Measurements from ENCODE around the gene KIF18A.
"Not testable (repeated sequence)": the region's sequence is repeated elsewhere in the genome, so short reads cannot be mapped to it uniquely, and the experiment has no call there.

Gene KIF18A

DNA sequence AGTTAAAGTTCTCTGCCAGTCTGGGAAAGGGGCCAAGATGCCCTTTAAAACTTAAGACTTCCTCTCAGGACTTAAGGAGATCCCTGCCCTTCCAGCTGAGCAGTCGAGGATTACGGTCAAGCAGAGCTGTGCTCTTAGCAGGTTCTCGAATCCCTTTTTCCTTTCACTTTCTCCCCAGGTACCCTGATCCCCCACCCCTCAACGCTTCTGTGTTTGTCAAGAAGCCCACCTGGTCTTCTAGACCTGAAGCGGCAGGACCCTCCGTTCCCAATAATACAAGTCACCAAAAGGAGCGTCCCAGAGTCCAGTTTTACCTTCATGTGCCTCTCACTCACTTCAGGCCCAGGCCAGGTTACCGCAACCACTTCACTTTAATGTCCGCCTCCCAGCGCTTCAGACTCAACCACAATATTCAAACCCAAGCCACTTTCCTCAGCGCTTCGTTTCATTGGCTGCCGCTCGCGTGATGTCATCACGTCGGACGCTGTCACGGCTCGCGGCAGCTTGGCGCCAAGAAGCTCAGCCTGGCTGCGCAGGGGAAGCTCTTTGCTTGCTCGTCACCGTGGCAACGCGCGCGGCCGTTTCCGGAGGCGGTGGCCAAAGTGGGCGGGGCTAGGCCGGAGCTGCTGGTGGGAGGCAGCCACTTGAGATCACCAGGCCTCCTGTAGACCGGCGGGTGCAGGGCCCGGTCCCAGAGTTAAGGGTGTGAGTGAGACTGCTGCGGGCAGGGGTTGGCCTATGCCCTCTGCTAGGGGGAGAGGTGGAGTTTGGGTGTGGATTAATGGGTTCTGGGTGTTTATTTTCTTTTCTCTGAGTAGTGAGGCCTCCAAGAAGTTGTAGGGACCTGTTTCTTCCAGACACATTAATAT lies at the start of gene KIF18A, which contains the start of gene METTL15:
TSS of gene KIF18A (minus strand) at position 407 of the 869 bp plus-strand sequence. CDS start 10,209 bp downstream, outside the sequence.
TSS of gene METTL15 (plus strand) at position 639 of the 869 bp plus-strand sequence. CDS start 4,947 bp downstream, outside the sequence.
- DNase-seq: peak; percentile 98

DNA sequence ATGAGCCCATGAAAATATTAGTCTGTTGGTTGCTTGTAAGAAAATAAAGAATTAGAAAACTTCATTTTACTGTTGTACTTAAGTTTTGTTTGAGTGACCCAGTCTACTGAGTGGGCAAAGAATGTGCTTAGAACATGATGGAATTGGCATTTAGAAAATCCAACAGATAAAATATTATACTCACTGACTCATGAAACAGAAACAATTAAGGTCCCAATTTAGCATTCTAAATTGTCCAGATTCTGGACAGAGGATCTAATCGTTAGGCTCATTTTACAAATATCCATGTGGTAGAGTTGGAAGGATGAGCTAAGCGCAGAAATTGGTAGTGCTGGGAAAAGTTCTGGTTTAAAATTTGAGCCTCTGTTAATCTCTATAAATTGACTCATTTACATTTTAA lies 45.6 kb upstream of the KIF18A start:
- no peak for DNase-seq

DNA sequence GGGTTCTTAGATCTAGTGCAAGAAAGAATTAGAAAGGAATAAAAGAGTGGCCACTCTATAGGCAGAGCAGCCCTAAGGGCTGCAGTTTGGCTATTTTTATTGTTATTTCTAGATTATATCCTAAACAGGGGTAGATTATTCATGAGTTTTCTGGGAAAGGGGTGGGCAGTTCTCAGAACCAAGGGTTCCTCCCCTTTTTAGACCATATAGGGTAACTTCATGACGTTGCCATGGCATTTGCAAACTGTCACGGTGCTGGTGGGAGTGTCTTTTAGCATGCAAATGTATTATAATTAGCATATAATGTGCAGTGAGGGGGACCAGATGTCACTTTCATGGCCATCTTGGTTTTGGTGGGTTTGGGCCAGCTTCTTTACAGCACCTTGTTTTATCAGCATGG lies 44.8 kb upstream of the KIF18A start:
- no peak for DNase-seq

DNA sequence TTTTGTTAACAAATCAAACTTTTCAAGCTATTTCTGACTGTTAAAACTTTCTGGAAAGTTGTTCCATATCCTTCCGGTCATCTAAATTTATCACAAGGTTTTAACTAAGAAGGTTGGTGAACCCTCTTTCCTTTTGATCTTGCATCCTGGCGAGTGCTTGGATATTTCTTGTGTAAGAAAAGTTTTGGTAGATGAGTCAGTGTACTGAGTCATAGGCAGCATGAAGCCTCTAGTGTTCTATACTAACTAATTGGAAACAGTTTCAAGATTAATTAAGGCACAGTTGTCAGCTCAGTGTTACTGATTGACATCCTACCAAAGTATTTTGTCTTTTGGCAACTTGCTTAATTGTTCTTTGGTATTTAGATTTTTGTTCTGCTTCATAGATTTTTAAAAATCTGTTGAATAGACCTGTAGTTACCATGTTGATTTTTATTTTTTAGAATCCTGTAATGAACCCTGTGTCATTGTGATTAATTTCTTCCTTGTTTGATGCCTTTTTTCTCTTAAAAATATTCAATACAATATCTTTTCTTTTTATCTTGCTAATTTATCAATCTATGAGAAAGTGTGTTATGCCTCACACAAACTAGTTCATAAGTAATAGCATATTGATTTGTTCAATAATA lies 38.3 kb upstream of the KIF18A start:
- no peak for DNase-seq

DNA sequence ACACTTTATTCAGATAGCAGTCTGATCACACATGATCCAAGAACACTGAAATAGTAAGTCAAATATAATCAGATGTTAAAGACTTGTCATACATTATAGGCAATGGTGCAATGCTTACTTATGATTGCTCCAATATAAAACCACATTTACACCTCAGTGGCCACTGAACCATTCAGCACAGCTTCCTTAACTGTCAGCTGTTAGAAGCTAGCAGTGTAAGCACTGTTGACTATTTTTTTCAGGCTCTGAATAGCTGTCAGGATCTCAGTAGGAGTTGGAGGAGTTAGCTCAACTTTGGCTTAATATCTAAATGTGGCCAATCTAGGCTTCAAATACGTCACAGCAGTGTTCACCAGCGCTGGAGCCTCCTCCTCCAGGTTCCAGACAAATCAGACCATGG lies 36.9 kb upstream of the KIF18A start:
- DNase-seq: no peak

DNA sequence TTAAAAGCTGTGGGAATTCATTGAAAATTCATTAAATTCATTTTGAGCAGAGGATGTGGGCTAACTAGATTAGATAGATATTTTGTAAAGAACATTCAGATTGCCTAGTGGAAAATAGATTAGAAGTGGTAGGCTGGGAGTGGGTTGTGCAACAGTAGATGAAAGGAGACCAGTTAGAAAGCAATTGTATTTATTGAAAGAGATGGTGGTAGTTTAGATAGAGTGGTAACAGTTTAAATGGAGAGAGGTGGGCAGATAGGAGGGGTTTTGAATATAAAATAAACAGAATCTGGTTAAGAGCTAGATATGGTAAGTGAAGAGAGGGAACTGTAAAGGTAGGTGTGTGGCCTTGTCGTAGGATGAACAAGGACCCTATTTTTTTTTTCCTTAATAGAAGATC lies 34.8 kb upstream of the KIF18A start:
- no peak for DNase-seq

DNA sequence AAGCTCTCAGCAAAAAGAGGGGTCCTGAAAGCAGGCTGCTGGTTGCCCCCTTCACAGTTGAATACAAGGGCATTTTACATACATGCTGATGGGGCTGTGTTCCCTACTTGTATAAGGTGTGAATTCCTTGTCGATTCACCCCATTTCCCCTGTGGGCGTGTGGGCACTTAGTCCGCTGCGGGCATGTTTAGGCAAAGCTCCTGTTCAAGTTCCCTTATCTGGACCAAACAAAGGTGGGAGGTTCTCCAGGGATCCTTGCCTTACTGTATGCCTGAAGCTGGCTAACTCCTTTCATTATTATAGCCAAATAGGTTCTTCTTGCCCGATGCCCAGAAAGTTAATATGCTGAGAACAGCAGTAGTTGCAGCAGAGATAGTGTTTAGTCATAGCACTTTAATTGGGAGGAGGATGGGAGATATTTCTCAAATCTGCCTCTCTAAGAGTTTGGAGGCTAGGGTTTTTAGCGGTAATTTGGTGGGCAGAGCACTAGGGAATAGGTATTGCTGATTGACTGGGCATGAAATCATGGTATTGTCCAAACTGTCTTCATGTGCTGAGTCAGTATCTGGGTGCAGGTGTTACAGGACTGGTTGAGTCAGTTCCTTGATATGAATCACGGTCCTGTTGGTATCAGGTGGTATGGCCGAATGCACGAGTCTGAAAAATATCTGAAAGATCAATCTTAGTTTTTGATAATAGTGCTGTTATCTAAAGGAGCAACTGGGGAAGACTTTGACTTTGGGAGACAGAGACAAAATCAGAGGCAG lies 32.9 kb upstream of the KIF18A start:
- no peak for DNase-seq

DNA sequence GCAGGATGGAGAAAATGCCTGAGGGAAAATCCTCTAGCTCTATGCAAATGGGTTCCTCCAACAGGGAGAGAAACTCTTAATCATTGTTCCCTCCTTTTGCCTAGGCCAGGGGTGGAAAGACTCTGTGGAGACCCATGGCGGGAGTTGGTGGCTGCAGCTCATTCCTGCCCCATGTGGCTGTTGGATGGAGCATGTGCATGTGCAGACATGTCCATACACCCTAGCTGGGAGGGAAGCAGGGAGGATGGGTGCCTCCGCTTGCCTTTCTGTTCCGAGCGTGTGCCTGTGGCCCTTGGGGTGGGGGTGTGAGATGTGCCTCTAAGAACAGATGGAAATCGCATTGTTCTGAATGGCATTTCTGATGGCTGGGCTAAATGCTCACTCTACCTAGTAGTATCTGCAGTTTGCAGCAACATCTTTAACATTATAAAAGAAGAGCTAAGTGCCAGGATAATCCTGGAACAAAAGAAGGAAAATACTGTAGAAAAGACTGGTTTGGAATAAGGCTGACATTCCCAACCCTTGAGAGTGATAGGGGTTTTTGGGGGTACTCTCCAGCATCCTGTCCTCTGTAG lies 32.0 kb upstream of the KIF18A start:
- DNase-seq: no peak

DNA sequence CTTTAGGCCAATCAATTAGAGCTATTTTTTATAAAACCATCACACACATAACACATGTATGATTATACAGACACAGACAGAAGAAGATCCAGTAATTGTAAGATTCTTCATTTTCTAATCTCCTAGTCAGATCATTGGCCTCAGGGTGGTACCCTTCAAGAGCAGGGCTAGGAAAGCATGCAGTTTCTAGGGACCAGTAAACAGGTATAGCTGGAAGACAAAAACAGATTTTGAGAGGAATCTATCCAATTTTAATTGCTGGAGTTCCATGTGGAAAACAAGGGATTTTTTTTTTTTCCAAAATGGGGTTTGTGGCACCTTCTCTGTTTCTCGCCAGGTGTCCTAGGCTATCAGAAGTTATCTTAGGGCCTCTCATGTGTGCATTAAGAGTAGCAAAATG lies 29.9 kb upstream of the KIF18A start:
- DNase-seq: no peak

DNA sequence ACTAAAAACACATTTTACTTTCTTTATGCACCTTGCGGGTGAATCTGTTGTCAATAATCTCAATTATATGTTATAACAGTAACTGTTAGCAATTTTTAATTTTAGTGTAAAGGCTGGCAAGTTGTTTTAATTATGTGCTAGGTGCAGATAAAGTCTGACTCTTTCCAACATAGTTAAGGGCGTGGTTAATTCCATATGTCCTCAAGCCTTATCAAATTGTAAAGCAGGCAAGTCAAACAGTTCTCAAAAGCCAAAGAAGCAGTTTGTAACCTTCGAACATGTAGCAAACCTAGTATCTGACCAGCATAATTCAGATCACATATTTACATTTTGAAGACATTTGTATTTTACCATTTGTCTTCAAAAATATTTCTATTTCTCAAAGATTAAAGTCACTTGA lies 29.4 kb upstream of the KIF18A start:
- DNase-seq: no peak

DNA sequence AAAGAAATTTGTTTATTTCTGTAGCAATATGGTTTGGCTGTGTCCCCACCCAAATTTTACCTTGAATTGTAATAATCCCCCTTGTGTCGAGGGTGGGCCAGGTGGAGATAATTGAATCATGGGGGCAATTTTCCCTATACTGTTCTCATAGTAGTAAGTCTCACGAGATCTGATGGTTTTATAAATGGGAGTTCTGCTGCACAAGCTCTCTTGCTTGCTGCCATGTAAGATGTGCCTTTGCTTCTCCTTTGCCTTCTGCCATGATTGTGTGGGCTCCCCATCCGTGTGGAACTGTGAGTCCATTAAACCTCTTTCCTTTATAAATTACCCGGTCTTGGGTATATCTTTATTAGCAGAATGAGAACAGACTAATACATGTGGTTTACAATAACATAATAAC lies 28.2 kb upstream of the KIF18A start:
- DNase-seq: not testable (repeated sequence)

DNA sequence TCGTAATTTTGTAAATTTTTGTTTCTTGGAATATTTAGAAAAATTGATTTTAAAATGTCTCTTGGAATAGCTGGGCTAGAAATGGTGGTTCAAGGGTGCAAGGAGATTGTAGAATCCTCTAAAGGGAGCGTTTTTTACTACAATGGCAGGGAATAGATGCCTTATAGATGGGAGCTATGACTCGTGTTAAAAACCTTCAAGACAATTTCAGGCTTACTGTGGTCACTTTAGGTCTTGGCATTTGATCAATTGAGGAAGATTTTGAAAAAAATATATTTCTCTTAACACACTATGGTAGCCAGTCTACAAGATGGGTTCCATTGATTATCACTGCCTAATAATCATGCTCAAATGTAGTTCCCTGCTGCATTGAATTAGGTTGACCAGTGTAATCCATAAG lies 25.2 kb upstream of the KIF18A start:
- no peak for DNase-seq

DNA sequence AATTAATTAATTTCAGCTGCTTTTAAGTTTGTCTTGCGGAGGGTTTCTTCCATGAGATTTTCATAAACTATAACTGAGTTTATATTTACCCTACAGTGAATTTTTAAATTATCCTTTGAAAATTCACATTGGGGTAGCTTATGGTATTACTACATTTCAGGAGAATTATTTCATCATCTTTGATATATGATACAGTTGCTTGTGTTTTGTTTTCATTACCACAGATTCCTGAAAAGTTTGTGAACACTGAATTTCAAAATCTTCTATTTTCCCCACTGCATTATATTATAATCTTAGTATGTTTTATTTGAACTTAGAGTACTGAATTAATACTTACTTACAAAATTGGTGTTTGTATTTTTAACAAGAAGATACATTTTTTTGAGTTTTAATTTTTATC lies 24.6 kb upstream of the KIF18A start:
- DNase-seq: no peak

DNA sequence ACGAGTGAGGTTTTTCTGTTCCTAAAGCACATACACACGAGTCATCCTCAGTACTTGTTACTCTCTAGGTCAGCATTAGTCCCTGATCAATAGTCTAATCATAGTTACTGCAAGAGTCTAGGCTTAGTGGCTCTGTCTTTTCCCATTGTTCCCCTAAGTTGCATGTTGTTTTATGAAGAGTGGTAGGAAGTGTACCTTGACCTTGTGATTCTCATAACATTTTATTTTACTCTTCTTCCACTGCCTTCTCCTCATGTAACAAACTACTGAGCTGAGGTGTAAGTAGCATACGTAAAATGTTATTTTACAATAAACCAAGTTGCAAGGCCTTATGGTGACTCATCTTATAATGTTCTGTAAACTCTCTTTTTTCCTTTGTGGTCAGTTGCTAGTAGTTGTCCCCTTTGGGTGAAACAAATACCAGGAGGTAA lies 15.2 kb upstream of the KIF18A start:
- DNase-seq: no peak

DNA sequence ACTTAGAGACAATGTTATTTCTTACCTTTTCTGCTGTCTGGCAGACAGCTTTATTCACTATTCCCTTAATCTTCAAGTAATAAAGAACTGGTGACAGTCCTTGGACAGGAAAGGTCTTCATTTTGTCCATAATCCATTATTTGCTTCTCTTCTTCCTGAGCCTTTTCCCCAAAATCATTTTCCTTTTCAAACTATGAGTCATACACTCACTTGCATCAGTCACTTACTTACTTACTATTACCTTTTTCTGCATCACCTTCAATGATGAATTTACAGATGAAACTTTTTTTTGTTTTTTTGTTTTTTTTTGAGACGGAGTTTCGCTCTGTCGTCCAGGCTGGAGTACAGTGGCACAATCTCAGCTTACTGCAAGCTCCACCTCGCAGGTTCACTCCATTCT lies 9.8 kb upstream of the KIF18A start:
- DNase-seq: no peak

DNA sequence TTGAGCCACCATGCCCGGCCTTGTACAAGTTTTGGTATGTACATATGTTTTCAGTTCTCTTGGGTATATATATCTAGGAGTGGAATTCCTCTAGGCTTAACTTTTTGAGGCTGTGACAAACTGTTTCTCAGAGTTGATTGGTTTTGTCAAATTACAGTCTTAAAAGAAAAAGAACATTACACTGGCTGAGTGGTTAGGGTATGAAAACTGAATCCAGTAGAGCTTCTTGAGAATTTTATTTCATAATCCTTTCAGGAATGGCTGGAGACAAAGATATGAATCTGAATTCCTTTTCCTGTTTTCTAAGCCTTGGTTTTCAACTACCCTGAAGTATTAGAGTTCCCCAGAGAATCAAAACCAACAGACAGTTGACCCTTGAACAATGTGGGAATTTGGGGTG lies 6.8 kb upstream of the KIF18A start:
- DNase-seq: no peak

DNA sequence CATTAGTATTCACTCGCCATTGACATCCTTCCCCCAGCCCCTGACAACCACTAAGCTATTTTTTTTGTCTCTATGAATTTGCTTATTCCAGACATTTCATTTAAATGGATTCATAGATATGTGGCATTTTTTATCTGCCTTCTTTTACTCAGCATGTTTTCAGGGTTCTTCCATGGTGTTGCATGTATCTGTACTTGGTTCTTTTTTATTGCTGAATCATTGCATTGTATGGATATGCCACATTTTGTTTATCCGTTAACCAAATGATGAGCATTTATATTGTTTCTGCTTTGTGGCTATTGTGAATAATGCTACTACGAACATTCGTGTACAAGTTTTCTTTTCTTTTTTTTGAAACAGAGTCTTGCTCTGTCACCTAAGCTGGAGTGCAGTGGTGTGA lies 6.2 kb upstream of the KIF18A start:
- DNase-seq: no peak

DNA sequence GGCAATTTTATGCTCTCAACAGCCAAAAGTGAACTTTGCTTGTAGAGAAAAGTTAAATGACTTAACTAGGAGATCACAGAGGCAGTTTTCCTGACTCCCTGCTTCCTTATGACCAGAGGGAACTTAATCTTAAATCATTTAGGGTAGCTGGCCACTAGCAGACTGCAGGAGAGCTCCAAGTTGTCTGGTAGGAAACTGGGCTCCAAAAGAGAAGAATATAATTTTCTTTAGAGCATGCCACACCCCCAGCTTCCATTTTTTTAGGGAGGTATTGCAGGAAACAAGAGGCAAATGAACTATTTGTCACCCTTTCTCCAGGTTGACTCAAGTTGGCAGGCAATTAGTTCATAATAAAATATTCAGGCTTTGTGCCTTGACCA lies 2.9 kb upstream of the KIF18A start:
- DNase-seq: no peak

DNA sequence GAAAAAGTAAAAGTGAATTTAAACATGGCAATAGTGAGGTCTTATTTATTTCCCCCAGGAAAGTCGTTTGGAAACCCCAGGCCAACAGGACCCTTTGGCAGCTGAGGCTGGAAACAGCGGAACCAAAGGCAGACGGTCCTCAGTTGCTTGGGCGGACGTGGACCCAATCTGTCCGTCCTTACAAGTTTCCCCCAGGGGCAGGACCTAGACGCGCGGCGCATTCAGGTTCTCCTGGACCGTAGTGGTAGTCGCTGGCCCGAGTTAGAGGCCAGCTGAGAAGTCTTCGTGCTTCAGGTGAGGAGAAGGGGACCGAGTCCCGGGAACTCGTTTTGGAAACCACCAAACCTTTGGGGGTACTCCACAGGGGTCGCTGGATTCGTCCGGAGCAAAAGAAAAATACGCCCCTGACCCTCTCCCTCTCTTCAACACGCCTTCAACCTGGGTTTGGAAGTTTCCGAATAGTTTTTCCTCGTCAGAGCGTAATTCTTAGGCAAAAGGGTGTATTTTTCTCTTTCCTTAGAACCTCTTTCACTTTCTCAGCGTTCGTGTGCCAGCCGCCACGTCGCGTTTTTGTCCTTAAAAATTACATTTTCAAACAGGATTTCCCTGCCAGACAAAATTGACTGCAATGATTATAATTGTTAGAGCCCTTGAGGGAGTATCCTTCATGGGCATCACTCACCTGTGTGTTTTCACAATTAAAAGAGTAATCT lies 2.3 kb upstream of the KIF18A start:
- DNase-seq: peak; percentile 66

DNA sequence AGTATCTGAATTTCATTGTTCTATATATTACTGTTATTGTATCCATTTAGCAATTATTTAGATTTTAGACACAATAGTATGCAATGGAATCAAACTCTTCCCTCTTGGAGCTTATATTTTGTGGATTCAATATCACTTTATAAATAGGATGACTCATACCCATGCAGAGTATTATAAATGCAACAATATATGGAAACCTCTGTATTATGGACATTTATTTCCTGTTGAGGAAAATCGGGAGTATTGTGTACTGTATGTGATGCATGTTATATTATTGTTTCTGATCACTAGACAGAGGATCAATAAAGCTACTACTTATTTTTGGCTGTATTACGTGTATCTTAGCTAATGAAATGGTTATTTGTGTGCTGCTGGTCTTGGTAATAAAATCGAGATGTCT lies 1.0 kb upstream of the KIF18A start:
- no peak for DNase-seq

DNA sequence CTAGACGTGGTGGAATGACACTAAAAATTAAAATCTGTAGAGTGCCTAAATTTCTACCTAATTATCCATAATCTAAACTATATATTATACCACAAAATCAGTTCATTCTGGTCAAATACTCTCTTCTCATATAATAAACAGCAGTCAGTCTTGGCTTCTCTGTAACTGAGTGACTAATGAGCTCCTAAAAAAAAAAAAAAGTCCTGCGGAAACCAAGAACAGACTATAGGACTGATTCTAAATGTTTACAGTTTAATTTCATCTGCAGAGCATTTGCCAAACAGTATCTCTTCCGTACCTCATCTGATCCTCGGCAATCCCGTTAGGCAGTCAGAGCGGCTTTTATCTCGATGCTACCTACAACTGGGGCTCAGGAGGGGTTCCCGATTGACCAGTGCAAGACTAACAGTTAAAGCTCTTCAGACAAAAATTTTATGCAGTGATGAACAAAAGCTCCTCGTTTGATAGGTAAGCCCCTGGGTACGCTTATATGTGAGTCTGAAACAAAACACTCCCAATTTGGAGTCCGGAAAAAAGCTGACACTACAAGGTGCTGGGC lies 686 bp downstream of the KIF18A start:
- no peak for DNase-seq

DNA sequence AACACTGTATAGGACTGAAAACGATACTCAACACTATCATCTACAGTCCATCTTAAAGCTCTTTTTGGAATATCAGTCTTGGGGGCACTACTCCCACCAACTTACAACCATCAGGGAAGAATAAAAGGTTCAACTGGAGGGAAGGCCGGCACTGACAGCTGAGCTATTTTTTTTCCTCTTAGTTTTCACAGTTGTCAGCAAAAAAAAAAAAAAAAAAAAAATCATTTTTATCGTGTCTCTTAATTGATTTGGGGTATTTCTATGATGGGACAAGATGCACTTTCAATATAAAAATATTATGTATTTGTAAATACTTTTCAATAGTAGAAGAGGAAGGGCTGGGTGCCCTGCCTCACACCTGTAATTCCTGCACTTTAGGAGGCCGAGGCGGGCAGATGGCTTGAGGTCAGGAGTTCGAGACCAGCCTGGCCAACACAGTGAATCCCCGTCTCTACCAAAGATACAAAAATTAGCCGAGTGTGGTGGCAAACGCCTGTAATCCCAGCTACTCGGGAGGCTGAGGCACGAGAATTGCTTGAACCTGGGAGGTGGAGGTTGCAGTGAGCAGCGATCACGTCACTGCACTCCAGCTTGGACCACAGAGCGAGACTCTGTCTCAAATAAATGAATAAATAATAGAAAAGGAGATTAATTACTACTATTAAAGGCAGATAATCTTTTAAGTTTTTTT lies 1.5 kb downstream of the KIF18A start:
- DNase-seq: no peak
